HUDEP-2 (cell line): ENCODE measurements around the gene DNAJB6.
"Not testable (repeated sequence)": the region's sequence is repeated elsewhere in the genome, so short reads cannot be mapped to it uniquely, and the experiment has no call there.

Experiments used
- DNase-seq, 76 experiments: peaks; one replicate each; lab custom pipeline; 2025; ENCODE audit not compliant: unreplicated experiment in 76 of 76; lab: John Stamatoyannopoulos, UW

DNAJB6 gene

GRCh38 chr7:157320608-157320980 is 16.2 kb upstream of the DNAJB6 start:
- no peak for DNase-seq

DNA sequence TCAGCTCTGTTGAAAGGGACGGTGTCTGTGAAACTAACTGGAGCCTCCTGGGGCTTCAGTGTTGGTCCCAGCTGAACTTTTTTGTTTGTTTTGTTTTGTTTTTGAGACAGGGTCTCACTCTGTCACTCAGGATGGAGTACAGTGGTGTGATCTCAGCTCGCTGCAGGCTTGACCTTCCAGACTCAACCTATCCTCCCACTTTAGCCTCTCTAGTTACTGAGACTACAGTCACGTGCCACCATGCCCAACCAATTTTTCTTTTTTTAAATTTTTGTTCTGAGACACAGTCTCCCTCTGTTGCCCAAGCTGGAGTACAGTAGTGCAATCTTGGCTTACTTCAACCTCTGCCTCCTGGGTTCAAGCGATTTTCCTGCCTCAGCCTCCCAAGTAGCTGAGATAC is 13.4 kb upstream of the DNAJB6 start:
- DNase-seq, result no peak

GRCh38 chr7:157329447-157329846 is 7.4 kb upstream of the DNAJB6 start:
- no peak for DNase-seq

- DNase-seq, result not testable (repeated sequence)
Measured at GRCh38 chr7:157330567-157330966, 6.2 kb upstream of the DNAJB6 start.

DNA sequence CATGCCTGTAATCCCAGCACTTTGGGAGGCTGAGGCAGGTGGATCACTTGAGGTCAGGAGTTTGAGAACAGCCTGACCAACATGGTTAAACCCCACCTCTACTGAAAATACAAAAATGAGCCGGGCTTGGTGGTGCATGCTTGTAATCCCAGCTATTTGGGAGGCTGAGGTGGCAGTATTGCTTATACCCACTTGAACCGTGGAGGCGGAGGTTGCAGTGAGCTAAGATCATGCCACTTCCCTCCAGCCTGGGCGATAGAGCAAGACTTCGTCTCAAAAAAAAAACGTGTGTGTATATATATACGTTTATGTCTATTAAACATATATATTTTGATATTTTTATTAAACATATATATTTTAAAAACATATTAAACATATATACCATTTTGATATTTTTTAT is 5.8 kb upstream of the DNAJB6 start:
- DNase-seq, result not testable (repeated sequence)

- no peak for DNase-seq
Measured at GRCh38 chr7:157335236-157335635, 1.6 kb upstream of the DNAJB6 start.

DNA sequence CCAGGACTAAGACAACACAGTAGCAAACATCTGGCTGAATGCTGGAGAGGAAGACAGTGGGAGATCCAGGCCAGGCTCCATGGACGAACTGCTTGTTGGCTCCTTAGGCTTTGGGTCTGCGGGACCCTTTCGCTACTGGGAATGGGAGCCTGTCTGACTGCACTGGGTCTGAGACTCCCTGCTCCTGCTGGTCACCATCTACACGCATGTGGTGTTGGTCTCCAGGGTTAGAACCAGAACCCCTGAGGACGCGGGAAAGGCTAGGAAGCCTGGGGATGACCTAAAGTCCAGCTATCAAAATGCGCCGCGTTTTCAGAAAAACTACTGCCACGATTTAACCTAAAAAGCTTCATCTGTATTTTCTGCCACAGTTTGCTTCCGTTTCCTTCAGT is 817 bp upstream of the DNAJB6 start:
- DNase-seq, result no peak

GRCh38 chr7:157337316-157338149 is 729 bp downstream of the DNAJB6 start:
- DNase-seq, result peak in 62 of 76 experiments; percentile 2 to 77 (median 47)

GRCh38 chr7:157339777-157340677 is 3.2 kb downstream of the DNAJB6 start:
- peak in 55 of 76 experiments; percentile 2 to 62 (median 30) for DNase-seq

GRCh38 chr7:157347217-157347904 is 10.6 kb downstream of the DNAJB6 start:
- DNase-seq, result no peak

- no peak for DNase-seq
Measured at GRCh38 chr7:157348548-157348947, 11.7 kb downstream of the DNAJB6 start.

- no peak for DNase-seq
Measured at GRCh38 chr7:157352516-157352915, 15.7 kb downstream of the DNAJB6 start.

DNA sequence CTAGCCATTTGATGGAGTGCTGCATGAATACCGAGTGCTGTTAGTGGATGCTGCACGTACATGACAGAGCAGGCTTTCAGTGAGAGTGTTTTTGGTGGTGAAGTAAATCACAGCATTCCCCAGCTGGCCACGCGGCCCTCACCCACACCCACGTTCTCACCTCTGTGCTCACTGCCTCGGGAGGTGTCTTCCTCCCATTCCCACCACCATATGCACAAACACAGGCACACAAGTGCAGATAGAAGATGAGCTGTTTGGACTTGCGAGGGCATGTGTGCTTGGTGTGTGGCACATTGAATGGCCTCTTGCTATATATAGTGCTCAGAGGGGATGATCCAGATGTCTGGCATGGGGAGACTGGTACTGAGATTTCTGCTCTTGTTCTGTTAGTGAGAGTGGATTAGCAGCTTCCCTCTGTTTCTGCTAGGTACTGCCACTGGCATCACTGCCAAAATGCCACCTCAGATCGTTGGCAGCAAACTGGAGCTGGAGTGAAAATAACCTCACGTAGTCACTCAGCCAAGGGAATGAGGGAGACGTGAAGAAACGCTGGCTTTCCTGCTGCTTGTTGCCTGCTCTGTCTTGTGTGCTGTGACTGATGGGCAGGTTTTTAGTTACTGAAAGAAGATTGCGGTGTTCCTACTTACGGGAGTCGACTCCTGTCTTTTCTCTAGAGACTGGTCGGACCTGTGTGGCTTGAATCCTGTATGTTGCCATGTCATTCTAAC is 19.1 kb downstream of the DNAJB6 start:
- DNase-seq, result no peak

GRCh38 chr7:157357129-157358040 is 20.6 kb downstream of the DNAJB6 start:
- no peak for DNase-seq

DNA sequence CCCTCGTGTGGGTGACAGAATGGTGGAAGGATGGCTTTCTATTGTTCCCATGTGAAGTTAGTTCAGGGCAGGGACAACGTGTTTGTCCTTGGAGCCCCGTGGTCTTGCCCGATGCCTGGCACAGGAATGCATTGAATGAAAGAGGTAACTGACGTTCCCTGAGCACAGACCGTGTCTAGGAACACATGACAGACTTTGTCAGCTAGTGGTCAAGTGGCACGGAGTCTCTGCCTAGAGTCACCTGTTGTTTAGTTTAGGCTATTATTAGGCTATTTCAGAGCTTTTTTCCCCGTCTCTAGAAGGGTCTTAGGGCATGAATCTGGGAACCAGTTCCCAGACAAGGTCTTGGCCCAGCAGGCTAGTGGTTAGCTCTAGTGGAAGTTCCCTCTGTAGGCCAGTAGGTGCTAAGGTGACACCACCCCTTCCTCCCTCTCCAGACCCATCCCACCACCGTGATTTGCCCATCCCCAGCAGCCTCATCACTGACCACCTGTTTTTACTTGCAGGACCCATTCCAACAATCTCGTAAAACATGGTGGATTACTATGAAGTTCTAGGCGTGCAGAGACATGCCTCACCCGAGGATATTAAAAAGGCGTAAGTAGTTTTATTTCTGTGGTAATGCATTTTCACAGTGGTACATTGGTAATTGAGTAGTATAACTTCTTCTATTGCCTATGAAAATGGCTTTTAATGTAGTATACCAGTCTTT is 21.4 kb downstream of the DNAJB6 start:
- DNase-seq, result no peak

DNA sequence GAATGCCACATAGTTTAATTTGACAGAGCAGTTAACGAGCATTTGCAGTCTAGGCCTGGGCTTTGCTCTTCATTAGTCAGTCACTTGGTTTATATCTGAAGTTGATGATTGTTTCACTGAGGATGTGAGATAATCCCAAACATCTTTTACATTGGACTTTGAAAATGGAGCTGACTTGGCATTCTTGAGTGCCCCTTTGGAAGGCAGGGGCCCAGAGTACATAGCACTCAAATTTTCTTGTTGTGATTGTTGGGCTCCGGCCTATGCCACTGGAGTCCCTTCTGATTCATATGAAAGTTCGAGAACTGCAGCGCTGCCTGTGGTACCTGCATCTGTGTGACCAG is 21.9 kb downstream of the DNAJB6 start:
- no peak for DNase-seq

DNA sequence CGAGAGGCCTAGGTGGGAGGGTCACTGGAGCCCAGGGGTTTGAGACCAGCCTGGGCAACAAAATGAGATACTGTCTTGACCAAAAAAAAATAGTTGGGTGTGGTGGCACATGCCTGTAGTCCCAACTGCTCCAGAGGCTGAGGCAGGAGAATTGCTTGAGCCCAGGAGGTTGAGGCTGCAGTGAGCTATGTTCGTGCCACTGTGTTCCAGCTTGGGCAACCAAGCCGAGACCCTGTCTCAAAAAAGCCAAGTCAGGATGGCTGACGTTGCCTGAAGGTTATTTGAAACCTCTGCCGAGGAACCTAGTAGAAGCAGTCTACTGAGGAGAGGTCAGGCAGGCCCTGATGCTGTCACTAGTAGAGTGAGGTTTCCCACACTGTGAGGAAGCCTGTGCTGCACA is 22.8 kb downstream of the DNAJB6 start:
- no peak for DNase-seq

- no peak for DNase-seq
Measured at GRCh38 chr7:157360483-157361025, 23.8 kb downstream of the DNAJB6 start.

DNA sequence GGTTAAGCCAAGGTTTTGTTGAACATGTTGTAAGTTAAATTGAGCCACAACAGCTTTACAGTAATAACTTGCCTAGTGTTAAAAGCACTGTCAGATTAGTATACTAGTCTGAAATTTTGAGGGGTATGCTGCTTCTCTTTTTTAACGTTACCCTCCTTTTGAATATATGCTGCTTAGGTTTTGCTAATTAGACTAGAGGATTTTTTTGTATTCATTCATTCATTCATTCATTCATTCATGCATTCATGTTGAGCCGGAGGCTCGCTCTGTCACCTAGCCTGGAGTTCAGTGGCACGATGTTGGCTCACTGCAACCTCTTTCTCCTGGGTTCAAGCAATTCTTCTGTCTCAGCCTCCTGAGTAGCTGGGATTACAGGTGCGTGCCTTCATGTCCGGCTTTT is 24.7 kb downstream of the DNAJB6 start:
- no peak for DNase-seq
